Astrocyte of the spinal cord (primary cell): ENCODE measurements around the gene PLXNC1.

Source experiments
- DNase-seq: peaks from one replicate; pipeline ENCODE4 v3.0.0; 2011; ENCODE audit warnings: low read depth, low spot score
- H3K4me3 ChIP-seq: 2 replicates; pipeline ENCODE4 v1.5.1; 2011; ENCODE audit warnings: low read depth, mild to moderate bottlenecking, low read length, moderate library complexity
- in situ Hi-C: cut with HindIII; loops from 2 replicates; pipeline ENCODE4 v1.10.0; 2017; ENCODE audit warnings: low sequenced_read_pairs
- TF ChIP-seq, protein P1 (sequence below): IDR thresholded peaks from 2 replicates; pipeline ENCODE4 v1.5.1; 2012; ENCODE audit warnings: low read depth, mild to moderate bottlenecking, low read length, inconsistent platforms

The PLXNC1 gene

DNA sequence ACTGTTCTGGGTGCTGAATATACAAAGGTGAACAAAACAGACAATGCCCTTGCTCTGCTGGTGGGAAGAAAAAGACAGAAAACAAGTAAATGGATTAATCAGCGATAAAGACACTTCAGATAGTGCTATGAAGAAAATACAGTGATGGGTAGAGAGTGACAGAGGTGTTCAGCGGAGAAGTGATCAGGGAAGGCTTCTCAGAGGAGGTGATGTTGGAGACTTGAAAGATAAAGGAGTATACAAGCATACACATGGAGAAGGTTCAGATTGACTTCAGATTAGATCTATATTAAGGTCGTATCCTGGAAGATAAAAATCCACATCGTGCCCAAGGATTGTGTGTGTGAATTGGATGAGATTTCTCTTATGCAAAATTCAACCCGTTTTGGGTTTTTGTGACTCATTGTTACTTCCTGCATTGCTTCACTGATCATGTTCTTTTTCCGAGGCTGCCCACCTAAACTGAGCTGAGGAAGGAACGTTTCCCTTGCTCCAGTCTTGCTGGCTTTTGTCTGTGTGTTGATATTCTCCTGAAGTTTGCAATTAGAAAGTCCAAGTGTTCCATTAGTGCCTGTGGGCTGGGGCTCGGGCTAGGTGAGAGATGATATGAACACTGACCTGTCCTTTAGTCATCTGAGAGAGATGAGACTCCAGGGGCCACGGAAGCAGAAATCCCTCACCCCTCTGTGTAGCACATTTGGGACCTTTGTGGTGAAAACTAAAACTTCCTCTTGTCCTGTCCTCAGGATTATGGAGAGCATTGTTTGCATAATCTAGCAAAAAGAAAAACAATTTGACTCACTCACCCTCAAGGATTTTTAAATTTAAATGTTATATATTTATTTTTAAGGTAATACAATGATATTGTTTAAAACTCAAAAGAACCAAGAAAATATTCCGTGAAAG is 27.6 kb downstream of the PLXNC1 start:
- H3K4me3 ChIP-seq, result no peak overlapping the region
- in situ Hi-C loops, result no loop called here
- no peak for DNase-seq
- TF ChIP-seq, protein P1, sequence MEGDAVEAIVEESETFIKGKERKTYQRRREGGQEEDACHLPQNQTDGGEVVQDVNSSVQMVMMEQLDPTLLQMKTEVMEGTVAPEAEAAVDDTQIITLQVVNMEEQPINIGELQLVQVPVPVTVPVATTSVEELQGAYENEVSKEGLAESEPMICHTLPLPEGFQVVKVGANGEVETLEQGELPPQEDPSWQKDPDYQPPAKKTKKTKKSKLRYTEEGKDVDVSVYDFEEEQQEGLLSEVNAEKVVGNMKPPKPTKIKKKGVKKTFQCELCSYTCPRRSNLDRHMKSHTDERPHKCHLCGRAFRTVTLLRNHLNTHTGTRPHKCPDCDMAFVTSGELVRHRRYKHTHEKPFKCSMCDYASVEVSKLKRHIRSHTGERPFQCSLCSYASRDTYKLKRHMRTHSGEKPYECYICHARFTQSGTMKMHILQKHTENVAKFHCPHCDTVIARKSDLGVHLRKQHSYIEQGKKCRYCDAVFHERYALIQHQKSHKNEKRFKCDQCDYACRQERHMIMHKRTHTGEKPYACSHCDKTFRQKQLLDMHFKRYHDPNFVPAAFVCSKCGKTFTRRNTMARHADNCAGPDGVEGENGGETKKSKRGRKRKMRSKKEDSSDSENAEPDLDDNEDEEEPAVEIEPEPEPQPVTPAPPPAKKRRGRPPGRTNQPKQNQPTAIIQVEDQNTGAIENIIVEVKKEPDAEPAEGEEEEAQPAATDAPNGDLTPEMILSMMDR, result no peak

DNA sequence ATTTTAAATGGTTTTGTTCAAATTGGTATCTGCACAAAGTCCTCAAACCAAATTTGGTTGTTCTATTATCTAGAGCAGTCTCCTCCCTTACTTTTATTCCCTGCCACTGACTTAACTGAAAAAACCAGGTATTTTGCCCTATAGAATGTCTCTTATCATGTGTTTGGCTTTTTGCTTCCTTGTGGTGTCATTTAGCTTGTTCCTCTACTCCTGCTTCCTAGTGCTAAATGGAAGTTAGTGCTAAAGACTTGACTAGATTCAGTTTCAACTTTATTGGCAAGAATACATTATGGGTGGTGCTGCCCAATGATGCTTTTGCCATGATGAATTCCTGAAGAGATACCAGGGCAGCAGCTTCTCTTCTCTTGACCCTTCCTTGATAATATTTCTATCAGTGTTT is 29.7 kb downstream of the PLXNC1 start:
- in situ Hi-C loops, result no loop called here
- no peak for DNase-seq
- TF ChIP-seq, protein P1, result no peak
- H3K4me3 ChIP-seq, result no peak overlapping the region

DNA sequence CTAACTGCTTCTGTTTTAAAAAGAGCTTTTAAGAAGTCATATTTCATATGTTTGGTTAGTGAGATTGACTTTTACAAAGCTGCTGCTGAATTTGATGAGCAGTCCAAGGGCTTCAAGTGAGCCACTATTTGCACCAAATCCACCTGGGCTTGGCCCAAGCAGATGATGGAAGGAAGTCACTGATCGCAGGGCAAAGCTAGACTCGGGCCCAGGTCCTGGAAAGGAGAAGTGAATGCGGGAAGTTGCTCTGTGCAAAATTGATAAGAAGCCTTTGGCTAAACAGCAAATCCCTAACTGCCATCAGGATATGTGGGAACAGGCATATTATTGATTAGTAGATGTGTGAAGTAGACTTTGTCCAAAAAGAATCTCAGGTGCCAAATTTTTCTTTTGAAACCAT is 30.5 kb downstream of the PLXNC1 start:
- no peak for DNase-seq
- in situ Hi-C loops, result no loop called here
- H3K4me3 ChIP-seq, result no peak overlapping the region
- TF ChIP-seq, protein P1, result no peak

DNA sequence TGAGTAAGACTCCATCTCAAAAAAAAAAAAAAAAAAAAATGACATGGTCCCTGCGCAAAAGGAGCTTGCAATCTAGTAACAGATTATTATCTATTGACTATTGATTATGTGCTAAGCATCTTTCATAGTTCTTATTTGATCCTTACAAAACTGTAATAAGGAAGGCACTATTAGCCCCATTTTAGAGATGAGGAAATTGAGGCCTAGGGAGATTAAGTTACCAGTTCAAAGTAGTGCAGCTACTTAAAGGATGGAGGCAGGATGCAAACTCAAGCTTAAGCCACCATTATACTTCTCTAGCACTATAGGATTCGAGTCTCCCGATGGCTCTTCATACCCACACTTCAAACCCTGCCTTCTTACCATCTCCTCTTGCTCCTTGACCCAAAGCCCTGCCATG is 31.3 kb downstream of the PLXNC1 start:
- DNase-seq, result no peak
- TF ChIP-seq, protein P1, result no peak
- no peak overlapping the region for H3K4me3 ChIP-seq
- in situ Hi-C loops, result no loop called here

DNA sequence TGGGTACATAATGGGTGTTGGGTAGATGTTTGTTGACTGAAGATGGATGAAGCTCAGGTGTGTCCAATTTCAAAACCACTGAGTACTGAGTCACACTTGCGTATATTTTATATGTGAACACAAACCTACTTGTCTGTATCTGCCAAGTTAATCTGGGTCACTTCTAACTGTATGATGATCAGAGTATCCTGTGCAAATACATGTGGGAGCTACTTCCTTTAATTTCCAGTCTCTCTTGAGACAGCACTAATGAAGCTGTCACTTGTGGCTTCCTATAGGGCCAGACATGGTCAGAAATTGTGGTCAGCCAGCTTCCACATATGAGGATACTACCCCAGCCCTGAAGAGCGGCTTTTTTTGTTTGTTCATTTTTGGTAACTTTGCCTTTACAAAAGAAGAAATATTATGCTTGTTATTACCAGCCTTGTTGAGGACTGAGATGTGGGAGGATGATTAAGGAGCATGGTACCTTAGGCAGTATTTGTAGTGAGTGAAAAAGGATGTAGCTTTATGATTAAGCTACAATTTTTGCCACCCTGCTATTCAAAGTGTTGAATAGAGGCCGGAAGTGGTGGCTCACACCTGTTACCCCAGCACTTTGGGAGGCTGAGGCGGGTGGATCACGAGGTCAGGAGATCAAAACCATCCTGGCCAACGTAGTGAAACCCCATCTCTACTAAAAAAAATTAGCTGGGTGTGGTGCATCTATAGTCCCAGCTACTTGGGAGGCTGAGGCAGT is 32.4 kb downstream of the PLXNC1 start:
- in situ Hi-C loops, result no loop called here
- no peak for DNase-seq
- H3K4me3 ChIP-seq, result no peak overlapping the region
- TF ChIP-seq, protein P1, result no peak

DNA sequence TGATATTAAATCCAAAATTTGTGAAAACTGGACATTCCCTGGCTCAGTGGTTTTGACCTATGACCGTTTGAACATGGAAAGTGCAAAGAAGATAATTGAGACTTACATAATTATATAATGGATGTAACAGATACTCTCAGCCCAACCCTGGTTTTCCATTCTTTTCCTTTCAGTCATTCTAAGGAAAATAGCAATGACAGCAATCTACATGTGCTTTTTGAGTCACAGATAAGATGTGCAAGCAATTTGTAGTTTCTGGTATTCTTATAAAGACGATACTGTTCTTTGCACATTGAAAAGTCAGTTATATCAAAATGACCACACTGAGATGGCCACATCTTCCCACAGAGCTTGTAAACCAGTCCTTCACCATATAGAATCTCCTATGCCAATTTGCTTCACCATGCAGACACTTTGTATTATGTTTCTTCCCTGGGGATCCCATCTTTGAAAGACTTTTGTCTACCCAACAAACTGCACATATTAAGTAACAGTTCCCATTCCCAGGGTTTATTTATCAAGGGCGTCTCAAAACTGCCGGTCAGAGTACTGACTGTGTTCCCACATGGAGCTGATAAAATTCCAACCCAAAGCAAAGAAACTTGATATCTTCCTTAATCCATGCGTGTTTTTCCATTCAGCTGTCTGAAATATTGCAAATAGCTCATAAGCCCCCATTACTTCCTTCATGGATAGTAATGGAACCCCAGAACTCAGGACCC is 34.8 kb downstream of the PLXNC1 start:
- H3K4me3 ChIP-seq, result no peak overlapping the region
- no peak for DNase-seq
- TF ChIP-seq, protein P1, result no peak
- in situ Hi-C loops, result no loop called here
